RCC 7860 (cell line): ENCODE results near the gene ACSF2.
"Not testable (repeated sequence)": the region's sequence is repeated elsewhere in the genome, so short reads cannot be mapped to it uniquely, and the experiment has no call there.

Source experiments
- DNase-seq: peaks from one replicate; pipeline ENCODE4 v3.0.0-alpha.2; 2015; ENCODE audit warnings: low spot score
- FAIRE-seq: peaks from 2 replicates; lab custom pipeline; 2012; peaks lifted over from hg19 to GRCh38; lab: Jason Lieb, UNC

Gene ACSF2

GRCh38 chr17:50462446-50462845 is 36.4 kb downstream of the ACSF2 start:
- no peak for DNase-seq
- no peak for FAIRE-seq

GRCh38 chr17:50464121-50464520 is 38.1 kb downstream of the ACSF2 start:
- DNase-seq (no peak), FAIRE-seq (no peak)

DNA sequence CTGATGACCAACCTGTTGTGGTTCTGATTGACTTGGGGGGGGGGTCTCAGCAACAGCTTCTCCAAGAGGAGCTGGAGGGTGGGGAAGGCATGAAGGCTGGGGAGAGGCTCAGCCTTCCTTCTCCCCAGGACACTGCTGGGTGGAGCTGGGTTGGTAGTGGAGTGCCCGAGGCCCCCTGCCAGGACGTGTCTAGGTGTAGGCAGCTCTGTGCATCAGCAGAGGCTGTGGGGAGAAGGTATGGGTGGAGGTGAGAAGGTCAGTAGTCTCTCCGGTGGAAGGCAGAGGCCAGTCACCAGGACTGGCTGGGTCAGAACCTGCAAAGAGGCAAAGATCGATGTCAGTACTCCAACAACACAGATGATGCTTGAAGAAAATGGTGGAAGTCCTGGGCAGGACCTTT is 38.7 kb downstream of the ACSF2 start:
- no peak for FAIRE-seq
- no peak for DNase-seq

DNA sequence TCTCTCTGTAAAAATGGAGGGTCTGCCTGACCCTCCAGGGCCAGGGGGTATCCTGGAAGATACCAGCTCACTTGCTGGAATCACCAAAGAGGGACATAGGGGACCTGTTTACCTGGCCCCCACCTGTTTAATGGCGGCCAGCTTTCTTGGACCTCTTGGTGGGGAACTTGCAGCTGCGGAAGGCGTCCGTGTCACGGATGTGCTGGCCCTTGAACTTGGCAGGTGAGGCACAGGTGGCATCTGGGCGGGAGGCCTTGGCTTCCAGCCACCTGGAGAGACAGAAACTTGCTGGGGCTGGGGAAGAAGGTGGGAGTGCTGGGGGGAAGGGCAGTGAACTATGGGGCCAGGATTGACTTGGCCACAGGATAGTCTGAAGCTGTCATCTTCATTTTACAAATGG is 39.2 kb downstream of the ACSF2 start:
- no peak for DNase-seq
- no peak for FAIRE-seq

GRCh38 chr17:50465635-50466034 is 39.6 kb downstream of the ACSF2 start:
- DNase-seq: no peak
- no peak for FAIRE-seq

- no peak for DNase-seq
These were observed 40.5 kb downstream of the ACSF2 start for GRCh38 chr17:50466371-50467113.

DNA sequence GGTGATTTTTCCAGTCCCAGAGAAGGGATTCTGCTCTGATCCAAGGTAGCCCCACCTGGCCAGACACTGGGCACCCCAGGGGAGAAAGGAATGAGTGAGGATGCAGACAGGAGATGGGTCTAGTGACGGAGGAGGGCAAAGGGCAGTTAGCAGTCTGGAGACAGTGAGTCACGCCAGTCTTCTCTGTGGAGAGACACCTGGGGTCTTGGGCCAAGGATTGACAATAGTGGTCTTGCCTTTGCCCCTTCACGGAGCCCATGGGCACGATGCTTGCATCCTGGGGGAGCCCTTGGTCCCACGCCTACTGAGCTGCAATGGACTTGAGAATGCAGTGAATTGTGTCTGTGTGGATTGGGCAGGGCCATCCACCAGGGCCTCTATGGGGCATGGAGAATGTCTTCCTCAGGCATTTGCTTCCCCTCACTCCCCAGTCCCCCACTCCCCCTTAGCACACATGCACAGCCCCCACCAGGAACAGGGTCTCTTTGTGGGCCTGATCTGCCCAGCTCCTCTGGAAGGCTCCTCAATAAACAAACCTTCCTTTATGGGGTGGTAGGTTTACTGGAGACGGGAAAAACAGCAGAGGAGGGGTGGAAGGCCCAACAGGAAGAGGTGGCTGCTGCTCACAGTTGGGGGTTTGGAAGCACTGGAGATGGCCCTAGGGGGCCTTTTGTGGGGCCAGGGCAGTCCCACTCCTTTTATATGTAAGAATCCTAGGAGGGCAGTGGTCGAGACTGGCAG is 41.3 kb downstream of the ACSF2 start:
- no peak for FAIRE-seq

More at GRCh38 chr17:50466371-50467113, 40.5 kb downstream of the ACSF2 start:
- no peak for FAIRE-seq

GRCh38 chr17:50467855-50468303 is 41.9 kb downstream of the ACSF2 start:
- DNase-seq: no peak
- FAIRE-seq: no peak

More for the DNA sequence above, 41.3 kb downstream of the ACSF2 start:
- DNase-seq: no peak

DNA sequence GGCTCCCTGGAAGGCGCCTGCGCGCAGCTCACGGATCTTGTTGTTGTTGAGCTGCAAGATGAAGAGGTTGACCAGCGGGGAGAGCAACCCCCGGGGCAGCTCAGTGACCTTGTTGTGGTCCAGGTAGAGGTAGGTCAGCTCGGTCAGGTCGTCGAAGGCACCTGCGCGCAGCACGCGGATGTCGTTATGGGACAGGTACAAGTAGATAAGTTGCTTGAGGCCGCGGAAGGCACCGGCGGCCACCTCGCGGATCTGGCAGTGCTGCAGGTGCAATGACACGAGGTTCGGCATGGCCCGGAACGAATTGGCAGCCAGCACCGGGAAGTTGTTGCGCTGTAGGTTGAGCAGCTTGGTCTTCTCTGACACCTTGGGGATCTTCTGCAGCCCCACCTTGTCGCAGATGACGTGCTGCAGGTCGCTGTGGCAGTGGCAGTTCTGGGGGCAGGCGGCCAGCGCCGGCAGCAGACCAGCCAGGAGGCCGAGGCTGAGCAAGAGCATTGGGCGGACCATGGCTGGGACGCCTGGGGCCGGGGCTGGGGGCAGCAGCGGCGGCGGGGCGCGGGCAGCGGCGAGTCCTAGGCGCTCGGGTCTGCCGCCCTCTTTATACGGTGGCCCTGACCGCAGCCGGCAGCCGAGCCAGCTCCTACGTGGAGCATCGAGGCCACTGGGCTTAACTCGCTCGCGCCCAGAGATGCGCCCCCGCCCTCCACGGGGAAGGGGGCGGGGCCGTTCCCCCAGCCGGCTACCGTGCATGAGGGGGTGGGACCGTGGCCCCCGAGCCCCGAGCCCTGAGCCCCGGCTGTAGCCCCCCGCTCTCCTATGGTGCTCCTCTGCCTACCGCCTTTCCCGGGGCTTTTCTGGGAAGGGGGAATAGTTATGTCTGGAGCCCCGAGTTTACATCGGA is 42.5 kb downstream of the ACSF2 start, which contains the start of gene CHAD:
Gene CHAD, minus strand, starts transcription at position 577 of the 904 bp plus-strand sequence. Its CDS starts 67 bp downstream, at position 510.
- FAIRE-seq: no peak
- DNase-seq: no peak

DNA sequence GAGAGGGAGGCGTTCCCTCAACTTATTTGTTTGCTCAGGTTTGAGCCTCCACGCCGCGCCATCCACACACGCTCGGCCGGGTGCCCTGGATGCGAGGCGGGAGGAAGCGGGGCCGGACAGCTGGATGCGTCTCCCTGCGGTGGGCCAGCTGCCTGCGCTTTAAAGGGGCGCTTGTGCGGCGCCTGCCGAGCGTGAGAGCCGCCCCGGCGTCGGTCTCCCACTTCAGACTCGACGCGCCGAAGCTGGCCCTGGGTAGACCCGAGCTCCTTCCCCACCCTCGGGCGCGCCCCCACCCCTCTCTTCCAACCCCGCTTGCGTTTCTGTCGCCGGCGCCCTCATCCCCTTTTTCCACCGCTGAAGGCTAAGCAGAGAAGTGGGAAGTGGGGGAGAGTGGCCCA is 43.2 kb downstream of the ACSF2 start:
- DNase-seq (no peak), FAIRE-seq (no peak)

- FAIRE-seq (no peak), DNase-seq (no peak)
These were observed 43.8 kb downstream of the ACSF2 start for GRCh38 chr17:50469671-50470305.

- no peak for DNase-seq
- no peak for FAIRE-seq
These were observed 44.4 kb downstream of the ACSF2 start for GRCh38 chr17:50470426-50470825.

GRCh38 chr17:50471009-50471905 is 45.2 kb downstream of the ACSF2 start:
- FAIRE-seq (no peak), DNase-seq (no peak)

DNA sequence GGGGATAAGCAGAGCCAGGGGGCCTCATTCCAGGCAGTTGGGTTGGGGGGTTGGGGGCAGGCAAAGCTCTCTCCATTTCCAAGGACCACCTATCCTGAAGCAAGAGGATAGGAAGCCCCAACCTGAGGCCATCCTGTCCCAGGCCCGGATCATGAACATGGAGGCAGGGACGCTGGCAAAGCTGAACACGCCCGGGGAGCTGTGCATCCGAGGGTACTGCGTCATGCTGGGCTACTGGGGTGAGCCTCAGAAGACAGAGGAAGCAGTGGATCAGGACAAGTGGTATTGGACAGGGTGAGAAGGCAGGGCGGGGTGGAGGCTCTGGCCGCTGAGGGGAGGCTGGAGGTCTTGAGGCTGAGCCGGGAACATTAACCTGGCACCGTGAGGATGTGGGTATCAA is 46.3 kb downstream of the ACSF2 start:
- FAIRE-seq (no peak), DNase-seq (no peak)

- FAIRE-seq, DNase-seq: not testable (repeated sequence)
These were observed 46.7 kb downstream of the ACSF2 start for GRCh38 chr17:50472761-50473161.

DNA sequence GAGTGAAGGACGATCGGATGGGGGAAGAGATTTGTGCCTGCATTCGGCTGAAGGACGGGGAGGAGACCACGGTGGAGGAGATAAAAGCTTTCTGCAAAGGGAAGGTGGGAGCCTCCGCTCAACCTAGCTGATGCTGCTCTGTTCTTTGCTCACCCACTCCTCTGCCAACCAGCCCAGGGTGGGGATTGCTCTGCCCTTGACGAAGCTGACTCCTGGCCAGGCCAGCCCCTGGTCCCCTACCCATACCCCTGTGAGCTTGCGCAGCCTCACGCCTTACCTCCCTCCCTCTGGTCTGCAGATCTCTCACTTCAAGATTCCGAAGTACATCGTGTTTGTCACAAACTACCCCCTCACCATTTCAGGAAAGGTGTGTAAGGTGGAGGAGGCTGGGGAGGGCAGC is 47.9 kb downstream of the ACSF2 start:
- DNase-seq: no peak

DNA sequence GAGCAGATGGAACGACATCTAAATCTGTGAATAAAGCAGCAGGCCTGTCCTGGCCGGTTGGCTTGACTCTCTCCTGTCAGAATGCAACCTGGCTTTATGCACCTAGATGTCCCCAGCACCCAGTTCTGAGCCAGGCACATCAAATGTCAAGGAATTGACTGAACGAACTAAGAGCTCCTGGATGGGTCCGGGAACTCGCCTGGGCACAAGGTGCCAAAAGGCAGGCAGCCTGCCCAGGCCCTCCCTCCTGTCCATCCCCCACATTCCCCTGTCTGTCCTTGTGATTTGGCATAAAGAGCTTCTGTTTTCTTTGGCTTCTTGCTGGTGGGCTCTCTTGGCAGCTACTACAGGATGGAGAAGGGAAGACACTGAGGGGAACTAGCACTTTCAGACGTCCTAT is 48.5 kb downstream of the ACSF2 start:
- DNase-seq (no peak), FAIRE-seq (no peak)

More for the DNA sequence above, 47.9 kb downstream of the ACSF2 start:
- no peak for FAIRE-seq

DNA sequence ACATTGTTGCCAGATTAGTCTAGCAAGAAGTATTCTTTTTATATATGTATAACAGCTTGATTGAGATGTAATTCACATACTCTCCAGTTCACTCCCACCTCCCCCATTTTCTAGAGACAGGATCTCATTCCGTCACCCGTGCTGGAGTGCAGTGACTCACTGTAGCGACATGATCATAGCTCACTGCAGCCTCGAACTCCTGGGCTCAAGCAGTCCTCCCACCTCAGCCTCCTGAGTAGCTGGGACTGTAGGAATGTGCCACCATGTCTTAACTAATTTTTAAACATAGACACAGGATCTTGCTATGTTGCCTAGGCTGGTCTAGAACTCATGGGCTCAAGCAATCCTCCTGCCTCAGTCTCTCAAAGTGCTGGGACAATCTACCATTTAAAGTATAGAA is 49.3 kb downstream of the ACSF2 start:
- DNase-seq (no peak), FAIRE-seq (no peak)

DNA sequence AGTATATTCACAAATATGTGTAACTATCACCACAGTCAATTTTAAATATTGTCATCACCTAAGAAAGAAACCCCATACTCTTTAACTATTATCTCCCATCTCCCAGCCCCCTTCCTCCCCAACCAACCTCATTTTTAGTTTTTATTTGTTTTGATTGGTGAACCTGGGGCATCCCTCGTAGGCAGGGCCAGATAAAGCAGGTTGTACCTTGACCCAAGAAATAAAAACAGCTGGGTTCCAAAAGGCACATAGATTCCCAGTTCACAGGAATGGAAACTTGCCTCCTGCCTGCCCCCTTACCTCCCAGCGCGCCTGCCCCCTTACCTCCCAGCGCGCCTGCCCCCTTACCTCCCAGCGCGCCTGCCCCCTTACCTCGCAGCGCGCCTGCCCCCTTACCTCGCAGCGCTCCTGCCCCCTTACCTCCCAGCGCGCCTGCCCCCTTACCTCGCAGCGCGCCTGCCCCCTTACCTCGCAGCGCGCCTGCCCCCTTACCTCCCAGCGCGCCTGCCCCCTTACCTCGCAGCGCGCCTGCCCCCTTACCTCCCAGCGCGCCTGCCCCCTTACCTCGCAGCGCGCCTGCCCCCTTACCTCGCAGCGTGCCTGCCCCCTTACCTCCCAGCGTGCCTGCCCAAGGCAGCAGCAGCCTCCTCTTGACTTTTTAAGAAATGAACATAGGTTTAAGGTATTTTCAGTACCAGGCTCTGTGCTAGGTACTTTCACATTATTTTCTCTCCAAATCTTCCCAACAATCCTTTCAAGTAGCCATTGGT is 49.9 kb downstream of the ACSF2 start:
- FAIRE-seq, DNase-seq: not testable (repeated sequence)
